HPDE6-E6E7 (cell line): ENCODE data around the gene RIOK2.
"Not testable (repeated sequence)": the region's sequence is repeated elsewhere in the genome, so short reads cannot be mapped to it uniquely, and the experiment has no call there.

ENCODE experiments used
- DNase-seq: peaks from one replicate; pipeline ENCODE4 v3.0.0; 2011; ENCODE audit warnings: missing footprints; ENCODE audit errors: extremely low spot score

Gene RIOK2

DNA sequence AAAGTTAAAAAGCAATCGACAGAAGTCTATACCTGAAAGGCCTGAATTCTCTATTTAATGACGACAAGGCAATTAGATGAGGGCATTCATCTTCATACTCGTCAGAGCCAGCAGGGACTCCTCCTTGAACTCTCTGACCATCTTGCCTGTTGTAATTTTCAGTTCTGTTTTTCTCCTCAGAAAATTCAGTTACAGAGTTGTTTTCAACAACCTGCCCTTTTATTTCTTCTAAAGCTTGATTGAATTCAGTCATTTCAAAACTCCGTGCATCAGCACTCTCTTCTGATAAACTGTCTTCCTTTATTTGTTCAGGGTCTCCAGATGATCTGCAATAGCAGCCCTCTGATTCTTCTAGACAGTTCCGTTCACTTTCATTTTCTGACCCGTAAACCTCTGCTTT lies 15.6 kb downstream of the RIOK2 start:
- no peak for DNase-seq

DNA sequence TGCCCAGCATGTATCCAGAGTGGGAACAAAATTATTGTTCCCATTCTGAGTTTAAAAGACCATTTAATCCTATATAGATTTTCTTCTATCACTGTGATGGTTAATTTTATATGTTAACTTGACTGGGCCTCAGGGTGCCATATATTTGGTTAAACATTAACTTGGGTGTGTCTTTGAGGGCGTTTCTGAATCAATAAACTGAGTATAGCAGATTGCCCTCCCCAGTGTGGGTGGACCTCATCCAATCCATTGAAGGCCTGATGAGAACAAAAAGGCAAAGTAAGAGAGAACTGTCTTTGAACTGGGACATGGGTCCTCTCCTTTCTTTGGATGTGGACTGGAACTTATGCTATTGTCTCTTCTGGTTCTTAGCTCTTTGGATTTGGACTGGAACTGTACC lies 17.3 kb downstream of the RIOK2 start:
- no peak for DNase-seq

- DNase-seq, result no peak
These were observed 18.2 kb downstream of the RIOK2 start for GRCh38 chr5:97164846-97165245.

- DNase-seq, result no peak
These were observed 19.2 kb downstream of the RIOK2 start for GRCh38 chr5:97163790-97164285.

DNA sequence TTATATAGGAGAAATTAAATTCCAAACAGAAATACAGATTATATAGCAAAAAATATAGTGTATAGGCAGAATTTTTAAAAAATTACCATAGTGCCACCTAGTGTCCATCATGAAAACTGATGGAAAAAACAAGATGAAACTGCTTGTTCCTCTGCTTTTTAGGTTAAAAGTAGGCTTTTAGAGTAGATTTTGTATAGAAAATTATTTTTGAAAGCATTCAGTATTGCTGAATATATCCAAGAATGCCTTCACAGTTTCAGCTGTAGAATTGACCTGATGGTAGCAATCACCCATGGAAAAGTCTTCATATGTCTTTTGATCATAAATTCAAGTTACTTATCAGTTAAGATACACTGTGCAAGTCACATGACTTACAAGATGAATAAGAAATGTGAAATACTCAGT lies 19.7 kb downstream of the RIOK2 start:
- no peak for DNase-seq

DNA sequence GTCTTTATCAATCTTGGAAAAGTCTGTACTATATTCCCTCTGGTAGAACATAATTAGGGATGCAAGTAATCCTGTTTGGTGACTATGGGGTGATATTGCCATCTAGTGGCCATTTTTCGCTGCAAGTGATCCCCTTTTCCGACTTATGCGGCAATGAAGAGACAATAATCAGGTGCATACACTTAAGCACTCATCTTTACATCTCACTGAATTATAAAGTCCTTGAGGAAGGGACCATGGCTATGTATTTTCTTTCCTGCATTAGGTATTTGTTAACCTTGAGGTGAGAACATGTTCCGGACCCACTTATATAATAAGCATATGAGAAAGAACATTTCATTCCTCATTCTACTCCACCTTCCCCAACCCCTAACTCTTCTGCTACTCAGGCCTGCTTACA lies 21.0 kb downstream of the RIOK2 start:
- DNase-seq, result no peak

GRCh38 chr5:97157689-97158088 lies 25.4 kb downstream of the RIOK2 start:
- DNase-seq, result no peak

- no peak for DNase-seq
These were observed 31.7 kb downstream of the RIOK2 start for GRCh38 chr5:97151370-97151769.

DNA sequence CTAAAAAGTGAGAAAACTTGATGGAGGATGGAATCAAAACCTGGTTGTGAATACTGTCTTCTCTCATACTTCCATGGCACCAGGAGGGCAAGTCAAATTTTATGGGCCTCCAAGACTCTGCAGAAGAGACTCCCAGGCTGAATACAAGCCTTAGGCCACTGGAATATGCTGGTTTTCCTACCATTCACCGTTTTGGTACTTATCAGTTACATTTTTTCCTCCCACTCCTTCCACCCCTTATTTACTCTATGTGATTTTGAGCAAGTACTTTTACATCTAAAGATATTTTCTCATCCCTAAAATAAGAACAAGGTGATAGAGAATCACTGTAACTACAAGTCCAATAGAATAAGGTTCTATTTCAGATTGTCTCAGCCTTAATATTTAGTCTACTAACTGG lies 32.6 kb downstream of the RIOK2 start:
- DNase-seq, result no peak

GRCh38 chr5:97149709-97150108 lies 33.3 kb downstream of the RIOK2 start:
- DNase-seq, result no peak

GRCh38 chr5:97148288-97148687 lies 34.8 kb downstream of the RIOK2 start:
- DNase-seq, result no peak

- no peak for DNase-seq
These were observed 39.3 kb downstream of the RIOK2 start for GRCh38 chr5:97143704-97144103.

GRCh38 chr5:97142521-97143254 lies 40.4 kb downstream of the RIOK2 start, which contains the start of gene LIX1:
Gene LIX1, minus strand, starts transcription at chr5:97142611. Its CDS starts 35 bp downstream, at chr5:97142576.
- DNase-seq, result peak; percentile 46

- DNase-seq, result no peak
These were observed 41.5 kb downstream of the RIOK2 start for GRCh38 chr5:97141539-97141938.

- DNase-seq, result no peak
These were observed 42.0 kb downstream of the RIOK2 start for GRCh38 chr5:97141031-97141430.

GRCh38 chr5:97140250-97140649 lies 42.8 kb downstream of the RIOK2 start:
- DNase-seq, result not testable (repeated sequence)

DNA sequence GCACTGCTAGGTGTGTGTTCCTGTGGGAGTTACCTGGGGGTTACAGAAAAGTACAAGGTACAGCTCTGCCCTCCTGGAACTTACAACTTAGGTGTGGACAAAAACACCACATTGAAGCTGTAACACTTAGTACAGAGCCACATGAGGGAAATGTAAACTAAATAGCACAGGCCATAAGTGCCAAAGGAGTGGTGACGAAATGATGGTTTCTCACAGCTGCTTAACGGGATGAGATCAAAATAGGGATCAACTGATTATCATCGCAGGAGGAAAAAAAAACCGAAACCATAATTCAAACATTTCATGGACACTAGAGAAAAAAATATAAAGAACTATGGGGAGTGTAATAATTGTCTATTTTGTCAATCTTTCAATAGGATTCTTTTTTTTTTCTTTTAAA lies 46.6 kb downstream of the RIOK2 start:
- DNase-seq, result no peak

- DNase-seq, result no peak
These were observed 47.2 kb downstream of the RIOK2 start for GRCh38 chr5:97135868-97136267.

- DNase-seq, result no peak
These were observed 48.4 kb downstream of the RIOK2 start for GRCh38 chr5:97134634-97135033.

- no peak for DNase-seq
These were observed 49.9 kb downstream of the RIOK2 start for GRCh38 chr5:97133101-97133500.

GRCh38 chr5:97131921-97132320 lies 51.1 kb downstream of the RIOK2 start:
- DNase-seq, result no peak

GRCh38 chr5:97131139-97131710 lies 51.8 kb downstream of the RIOK2 start:
- no peak for DNase-seq

DNA sequence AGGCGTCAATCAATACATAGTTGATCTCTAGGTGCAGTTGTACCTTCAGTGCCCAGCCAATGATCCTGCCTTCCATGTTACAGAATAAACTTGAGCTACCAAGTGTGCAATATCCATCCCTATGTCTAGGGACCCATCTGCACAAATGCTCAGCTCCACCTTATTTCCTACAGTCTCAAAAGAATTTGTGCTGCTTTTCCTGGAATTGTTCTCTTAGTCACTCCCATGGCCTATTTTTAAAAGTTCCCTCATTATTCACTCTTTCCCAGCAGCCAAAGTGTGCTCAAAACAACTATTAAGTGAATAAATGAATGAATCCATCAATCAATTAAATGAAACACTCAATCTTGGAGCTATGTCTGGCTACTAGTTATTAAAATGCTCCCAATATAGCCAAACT lies 55.3 kb downstream of the RIOK2 start:
- no peak for DNase-seq
